ENCODE measurements around the gene BPIFA1.
A peak's percentile ranks its signal among the peaks of the same experiment; 100 is the strongest.

Gene BPIFA1

GRCh38 chr20:33235696-33236095 is at the start of gene BPIFA1:
TSS of gene BPIFA1 (plus strand) at chr20:33235996. CDS start at chr20:33237712, 1,716 bp downstream.
- no peak for DNase-seq

GRCh38 chr20:33187491-33187890 is 48.3 kb upstream of the BPIFA1 start:
- DNase-seq, result no peak

- no peak for DNase-seq
Measured at GRCh38 chr20:33188421-33188820, 47.4 kb upstream of the BPIFA1 start.

GRCh38 chr20:33191484-33191883 is 44.3 kb upstream of the BPIFA1 start:
- no peak for DNase-seq

- DNase-seq, result no peak
Measured at GRCh38 chr20:33191955-33192354, 43.8 kb upstream of the BPIFA1 start.

- DNase-seq, result no peak
Measured at GRCh38 chr20:33192912-33193501, 42.8 kb upstream of the BPIFA1 start.

- DNase-seq, result no peak
Measured at GRCh38 chr20:33199026-33199425, 36.8 kb upstream of the BPIFA1 start.

- DNase-seq, result no peak
Measured at GRCh38 chr20:33202451-33202850, 33.3 kb upstream of the BPIFA1 start.

- no peak for DNase-seq
Measured at GRCh38 chr20:33203444-33203843, 32.4 kb upstream of the BPIFA1 start.

- no peak for DNase-seq
Measured at GRCh38 chr20:33209789-33210188, 26.0 kb upstream of the BPIFA1 start.

- DNase-seq, result no peak
Measured at GRCh38 chr20:33210371-33210770, 25.4 kb upstream of the BPIFA1 start.

GRCh38 chr20:33211817-33212424 is 23.9 kb upstream of the BPIFA1 start:
- DNase-seq, result peak; percentile 69

GRCh38 chr20:33217052-33217451 is 18.7 kb upstream of the BPIFA1 start, which contains the start of gene BPIFA3:
TSS of gene BPIFA3 (plus strand) at chr20:33217352. CDS start at chr20:33217537, 185 bp downstream.
- DNase-seq, result no peak

- no peak for DNase-seq
Measured at GRCh38 chr20:33224399-33224798, 11.4 kb upstream of the BPIFA1 start.

- no peak for DNase-seq
Measured at GRCh38 chr20:33229843-33230242, 6.0 kb upstream of the BPIFA1 start.

- no peak for DNase-seq
Measured at GRCh38 chr20:33231237-33231636, 4.6 kb upstream of the BPIFA1 start.

GRCh38 chr20:33232486-33233072 is 3.2 kb upstream of the BPIFA1 start:
- peak; percentile 99 for DNase-seq

GRCh38 chr20:33233129-33233774 is 2.5 kb upstream of the BPIFA1 start:
- peak; percentile 13 for DNase-seq

- DNase-seq, result no peak
Measured at GRCh38 chr20:33234050-33234449, 1.7 kb upstream of the BPIFA1 start.

GRCh38 chr20:33236351-33236750 is 555 bp downstream of the BPIFA1 start:
- DNase-seq, result no peak

GRCh38 chr20:33237989-33238388 is 2.2 kb downstream of the BPIFA1 start:
- no peak for DNase-seq

GRCh38 chr20:33239418-33239817 is 3.6 kb downstream of the BPIFA1 start:
- DNase-seq, result no peak

GRCh38 chr20:33239979-33240736 is 4.4 kb downstream of the BPIFA1 start:
- DNase-seq, result no peak
